ENCODE results near the gene SAMD4B.

The SAMD4B gene

GRCh38 chr19:39427707-39428106 lies 85.5 kb downstream of the SAMD4B start:
- Histone ChIP-seq H3K4me3 (ENCODE audit: low read depth in 1 of 2, low read length in 2 of 2) (no peak overlapping the region), H3K9ac (ENCODE audit: low read length) (no peak overlapping the region), H3K36me3 (ENCODE audit: insufficient read depth, low read length) (peaks cover 13% of the 10 kb centered on the region), H3K4me1 (ENCODE audit: insufficient read depth, low read length) (peaks cover 13% of the 10 kb centered on the region), H3K27ac (ENCODE audit: low read depth, low read length) (peak overlapping the region; percentile 93), H3K9me3 (ENCODE audit: low read length) (no peaks in the 10 kb centered on the region), H3K27me3 (ENCODE audit: control insufficient read depth in 1 of 2, insufficient read depth in 2 of 2, low read length in 2 of 2) (no peaks in the 10 kb centered on the region)

- H3K27me3 ChIP-seq (ENCODE audit: control insufficient read depth in 1 of 2, insufficient read depth in 2 of 2, low read length in 2 of 2), result no peaks in the 10 kb centered on the region
- peaks cover 15% of the 10 kb centered on the region for H3K4me1 ChIP-seq (ENCODE audit: insufficient read depth, low read length)
- H3K27ac ChIP-seq (ENCODE audit: low read depth, low read length), result peak overlapping the region; percentile 93
- H3K9me3 ChIP-seq (ENCODE audit: low read length), result no peaks in the 10 kb centered on the region
- H3K9ac ChIP-seq (ENCODE audit: low read length), result no peak overlapping the region
- peaks cover 16% of the 10 kb centered on the region for H3K36me3 ChIP-seq (ENCODE audit: insufficient read depth, low read length)
- H3K4me3 ChIP-seq (ENCODE audit: low read depth in 1 of 2, low read length in 2 of 2), result peak overlapping the region; percentile 14 to 20
Measured at GRCh38 chr19:39428283-39429112, 86.3 kb downstream of the SAMD4B start.

- H3K4me3 ChIP-seq (ENCODE audit: low read depth in 1 of 2, low read length in 2 of 2), result no peak overlapping the region
- peaks cover 33% of the 10 kb centered on the region for H3K4me1 ChIP-seq (ENCODE audit: insufficient read depth, low read length)
- no peak overlapping the region for H3K9ac ChIP-seq (ENCODE audit: low read length)
- no peaks in the 10 kb centered on the region for H3K27me3 ChIP-seq (ENCODE audit: control insufficient read depth in 1 of 2, insufficient read depth in 2 of 2, low read length in 2 of 2)
- no peaks in the 10 kb centered on the region for H3K9me3 ChIP-seq (ENCODE audit: low read length)
- H3K36me3 ChIP-seq (ENCODE audit: insufficient read depth, low read length), result peaks cover 28% of the 10 kb centered on the region
- H3K27ac ChIP-seq (ENCODE audit: low read depth, low read length), result peak overlapping the region; percentile 42
Measured at GRCh38 chr19:39430675-39431593, 88.7 kb downstream of the SAMD4B start.

GRCh38 chr19:39432677-39433025 lies 90.4 kb downstream of the SAMD4B start:
- H3K4me1 ChIP-seq (ENCODE audit: insufficient read depth, low read length), result peaks cover 41% of the 10 kb centered on the region
- H3K27me3 ChIP-seq (ENCODE audit: control insufficient read depth in 1 of 2, insufficient read depth in 2 of 2, low read length in 2 of 2), result no peaks in the 10 kb centered on the region
- no peak overlapping the region for H3K9ac ChIP-seq (ENCODE audit: low read length)

GRCh38 chr19:39433480-39434079 lies 91.4 kb downstream of the SAMD4B start:
- Histone ChIP-seq H3K4me3 (ENCODE audit: low read depth in 1 of 2, low read length in 2 of 2) (no peak overlapping the region), H3K27me3 (ENCODE audit: control insufficient read depth in 1 of 2, insufficient read depth in 2 of 2, low read length in 2 of 2) (no peaks in the 10 kb centered on the region), H3K9me3 (ENCODE audit: low read length) (no peaks in the 10 kb centered on the region), H3K9ac (ENCODE audit: low read length) (peak overlapping the region; percentile 32), H3K4me1 (ENCODE audit: insufficient read depth, low read length) (peaks cover 34% of the 10 kb centered on the region), H3K27ac (ENCODE audit: low read depth, low read length) (no peak overlapping the region), H3K36me3 (ENCODE audit: insufficient read depth, low read length) (peaks cover 28% of the 10 kb centered on the region)

More at GRCh38 chr19:39432677-39433025, 90.4 kb downstream of the SAMD4B start:
- Histone ChIP-seq H3K4me3 (ENCODE audit: low read depth in 1 of 2, low read length in 2 of 2) (no peak overlapping the region), H3K36me3 (ENCODE audit: insufficient read depth, low read length) (peaks cover 28% of the 10 kb centered on the region), H3K27ac (ENCODE audit: low read depth, low read length) (no peak overlapping the region), H3K9me3 (ENCODE audit: low read length) (no peaks in the 10 kb centered on the region)

GRCh38 chr19:39434123-39435076 lies 92.2 kb downstream of the SAMD4B start:
- no peak overlapping the region for H3K27ac ChIP-seq (ENCODE audit: low read depth, low read length)
- no peaks in the 10 kb centered on the region for H3K9me3 ChIP-seq (ENCODE audit: low read length)
- H3K9ac ChIP-seq (ENCODE audit: low read length), result peak overlapping the region; percentile 32
- peaks cover 27% of the 10 kb centered on the region for H3K4me1 ChIP-seq (ENCODE audit: insufficient read depth, low read length)
- H3K27me3 ChIP-seq (ENCODE audit: control insufficient read depth in 1 of 2, insufficient read depth in 2 of 2, low read length in 2 of 2), result no peaks in the 10 kb centered on the region
- peak overlapping the region in 1 of 2 donors; percentile 99 for H3K4me3 ChIP-seq (ENCODE audit: low read depth in 1 of 2, low read length in 2 of 2)
- peaks cover 28% of the 10 kb centered on the region for H3K36me3 ChIP-seq (ENCODE audit: insufficient read depth, low read length)
